Ramos (cell line): ENCODE measurements around the gene KCNIP3.

Experiments used
- in situ Hi-C: fragments of 300-500 bp; cut with MboI; formaldehyde crosslinking; loops from one replicate; pipeline ENCODE4 v1.14.3; 2022; ENCODE audit warnings: low sequenced_read_pairs; ENCODE audit not compliant: unreplicated experiment

KCNIP3 gene

GRCh38 chr2:95344656-95345055 is 47.5 kb downstream of the KCNIP3 start:
- in situ Hi-C loops, result no loop called here

DNA sequence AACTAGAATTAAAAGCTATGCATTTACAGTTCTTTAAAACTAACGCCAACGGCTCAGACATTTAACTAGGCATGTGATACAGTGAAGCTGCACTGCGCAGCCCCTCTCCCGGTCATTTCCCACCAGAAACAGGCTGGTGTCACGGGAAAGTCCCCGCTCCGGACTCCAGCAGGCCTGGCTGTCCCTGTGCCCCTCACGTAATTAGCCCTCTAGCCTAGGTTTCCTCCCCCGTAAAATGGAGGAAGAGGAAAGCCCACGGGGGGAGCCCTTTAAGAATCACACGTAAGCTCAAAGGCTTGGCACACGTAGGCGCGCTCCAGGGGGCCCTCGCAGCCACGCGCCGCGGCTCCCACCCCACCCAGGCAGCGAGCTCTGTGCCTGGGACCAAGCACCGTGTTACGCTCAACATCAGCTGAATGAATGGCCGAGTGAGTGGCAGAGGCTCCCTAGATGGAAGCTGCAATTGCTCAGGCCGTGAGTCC is 48.0 kb downstream of the KCNIP3 start:
- in situ Hi-C loops, result no loop called here

- in situ Hi-C loops, result no loop called here
Measured at GRCh38 chr2:95345563-95346230, 48.5 kb downstream of the KCNIP3 start.

DNA sequence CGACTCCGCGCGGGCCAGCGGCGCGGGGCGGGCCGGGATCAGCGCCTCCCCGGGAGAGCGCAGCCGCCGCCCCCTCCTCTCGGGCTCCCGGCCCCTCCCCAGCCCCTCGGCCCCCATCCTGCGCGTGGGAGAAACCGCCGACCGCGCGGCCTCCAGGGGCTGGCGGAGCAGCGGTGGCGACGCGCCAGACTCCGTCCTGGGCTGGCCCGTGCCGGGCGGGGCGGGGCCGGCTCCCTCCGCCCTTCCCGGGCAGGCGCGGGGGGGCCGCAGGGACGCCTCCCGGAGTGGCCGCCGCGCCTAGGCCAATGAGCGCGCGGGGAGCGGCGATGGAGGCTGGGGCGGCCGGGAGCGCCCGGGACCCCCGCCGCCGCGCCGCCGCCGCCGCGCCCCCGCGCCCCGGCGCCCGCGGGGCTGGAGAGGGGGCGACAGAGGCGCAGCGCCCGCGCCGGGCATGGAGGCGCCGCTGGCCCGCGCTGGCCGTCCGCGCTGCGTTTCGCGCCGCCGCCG is 49.1 kb downstream of the KCNIP3 start:
- in situ Hi-C loops, result no loop called here

- in situ Hi-C loops, result no loop called here
Measured at GRCh38 chr2:95346738-95347671, 49.9 kb downstream of the KCNIP3 start.

DNA sequence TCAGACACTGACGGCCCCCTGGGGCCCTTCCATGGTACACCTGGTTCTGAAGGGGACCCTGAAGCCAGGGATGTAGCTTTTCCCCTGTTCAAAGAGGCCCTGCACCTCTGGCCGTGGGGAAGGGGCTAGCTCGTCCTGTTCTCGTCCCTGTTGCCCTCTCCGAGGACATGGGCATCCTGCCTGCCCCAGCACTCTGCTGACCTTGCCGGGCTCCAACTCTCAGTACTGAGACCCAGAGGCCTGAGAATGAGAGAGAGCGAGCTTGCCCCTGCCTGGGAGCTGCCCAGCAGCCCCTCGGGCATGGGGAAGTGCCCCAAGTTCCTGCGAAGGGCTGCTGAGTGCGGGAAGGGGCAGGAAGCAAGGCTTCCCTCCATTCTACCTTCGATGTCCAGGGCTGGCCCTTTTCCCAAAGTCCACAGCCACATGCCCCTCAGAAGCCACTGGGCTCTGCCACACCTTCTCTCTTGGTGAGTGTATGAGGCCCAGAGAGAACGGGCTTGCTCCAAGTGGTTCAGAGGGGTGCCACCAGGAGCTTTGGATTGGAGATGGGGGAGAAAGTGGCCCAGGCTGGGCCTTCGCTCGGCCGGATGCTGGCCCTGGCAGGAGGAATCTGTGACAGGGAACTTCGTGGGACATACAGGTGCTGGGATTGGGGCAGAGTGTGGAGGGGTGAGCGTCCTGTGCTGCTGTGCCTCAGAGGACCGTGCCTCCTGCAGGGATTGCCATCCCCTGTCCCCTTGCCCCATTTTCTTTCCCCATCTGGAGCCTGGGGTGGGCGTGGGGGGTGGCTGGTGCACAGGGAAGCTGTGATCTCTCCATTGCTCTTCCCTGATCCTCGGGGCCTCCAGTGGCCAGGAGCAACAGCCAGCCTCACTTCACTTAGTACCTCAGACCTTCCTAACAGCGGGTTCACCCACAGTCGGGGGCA is 50.8 kb downstream of the KCNIP3 start:
- in situ Hi-C loops, result no loop called here

DNA sequence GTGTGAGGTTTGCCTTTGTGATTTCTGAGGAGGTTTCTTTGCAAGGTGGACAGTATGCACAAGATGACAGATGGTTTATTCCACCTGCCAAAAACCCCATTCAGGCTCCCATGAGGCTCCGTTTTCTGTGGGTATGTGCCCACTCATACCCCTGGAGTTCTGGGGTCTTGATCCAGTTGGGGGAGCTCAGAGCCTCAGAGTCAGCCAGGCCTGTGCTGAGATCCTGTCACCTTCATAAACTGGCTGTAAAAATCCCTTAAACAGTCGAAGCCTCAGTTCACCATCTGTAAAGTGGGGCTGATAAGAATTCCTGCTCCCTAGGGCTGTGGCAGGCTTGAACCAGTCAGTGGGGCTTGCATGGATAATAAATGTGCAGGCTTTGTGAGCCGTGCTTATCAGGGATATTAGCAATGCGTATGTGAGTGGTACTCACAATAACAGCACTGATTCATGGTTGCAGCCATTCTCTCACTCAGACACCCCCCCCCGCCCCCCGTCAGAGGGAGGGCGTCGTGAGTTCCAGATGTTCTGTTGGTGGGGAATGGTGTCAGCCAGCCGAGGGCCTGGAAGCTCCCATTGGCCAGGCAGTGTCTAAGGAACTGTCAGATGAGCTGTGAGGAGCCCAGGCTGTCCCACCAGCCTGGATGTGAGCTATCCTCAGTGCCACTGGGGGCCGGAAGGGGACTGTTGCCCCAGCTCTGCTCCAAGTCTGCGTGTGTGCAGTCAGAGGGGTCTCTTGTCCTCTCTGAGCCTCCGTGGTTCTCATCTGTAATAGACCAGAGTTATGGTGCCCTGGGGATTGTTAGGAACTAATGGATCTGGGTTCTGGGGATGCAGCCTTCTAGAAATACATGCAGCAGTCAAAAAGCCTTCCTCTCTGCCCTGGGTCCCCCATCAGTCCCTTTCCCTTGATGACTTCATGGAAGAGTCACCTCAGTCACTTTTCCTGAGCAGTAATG is 51.7 kb downstream of the KCNIP3 start:
- in situ Hi-C loops, result no loop called here

- in situ Hi-C loops, result no loop called here
Measured at GRCh38 chr2:95349568-95350322, 52.6 kb downstream of the KCNIP3 start.

GRCh38 chr2:95350368-95350767 is 53.2 kb downstream of the KCNIP3 start:
- in situ Hi-C loops, result no loop called here

DNA sequence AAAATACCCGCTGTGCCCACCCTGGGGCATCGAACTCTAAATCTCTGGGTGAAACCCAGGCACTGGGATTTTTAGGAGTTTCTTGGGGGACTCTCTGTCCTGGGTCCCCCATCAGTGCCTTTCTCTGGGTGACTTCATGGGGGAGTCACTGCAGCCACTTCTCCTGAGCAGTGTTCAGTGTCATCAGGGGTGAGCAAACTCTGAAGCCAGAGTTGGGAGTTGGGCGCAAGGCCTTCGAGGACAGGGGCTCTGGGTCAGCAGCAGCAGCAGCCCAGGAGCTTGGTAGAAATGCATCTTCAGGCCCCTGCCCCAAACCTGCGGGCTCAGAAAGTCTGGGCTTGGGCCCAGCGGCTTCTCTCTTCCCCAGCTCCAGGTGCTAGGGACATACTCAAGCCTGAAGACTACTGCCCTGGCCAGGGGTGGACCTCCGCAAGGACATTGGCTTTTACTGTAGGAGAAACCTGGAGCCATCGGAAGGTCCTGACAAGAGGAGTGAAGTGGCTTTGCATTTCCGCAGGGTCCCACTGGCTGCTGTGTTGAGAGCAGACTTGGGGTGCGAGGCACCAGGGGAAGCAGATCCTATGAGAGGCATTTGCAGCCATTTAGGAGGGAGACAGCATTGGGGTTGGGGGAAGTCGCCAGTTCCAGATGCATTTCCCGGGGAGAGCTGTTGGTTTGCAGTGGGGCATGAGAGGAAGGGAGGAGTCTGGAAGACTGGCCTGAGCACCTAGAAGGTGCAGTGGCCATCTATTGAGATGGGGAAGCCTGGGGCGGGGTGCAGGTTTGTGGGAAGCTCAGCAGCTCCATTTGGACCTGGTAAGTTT is 53.8 kb downstream of the KCNIP3 start:
- in situ Hi-C loops, result no loop called here

- in situ Hi-C loops, result no loop called here
Measured at GRCh38 chr2:95351598-95351915, 54.4 kb downstream of the KCNIP3 start.

- in situ Hi-C loops, result no loop called here
Measured at GRCh38 chr2:95352310-95353054, 55.3 kb downstream of the KCNIP3 start.

GRCh38 chr2:95353055-95353575 is 56.0 kb downstream of the KCNIP3 start:
- in situ Hi-C loops, result no loop called here

- in situ Hi-C loops, result no loop called here
Measured at GRCh38 chr2:95353613-95354468, 56.7 kb downstream of the KCNIP3 start.

- in situ Hi-C loops, result no loop called here
Measured at GRCh38 chr2:95354469-95354901, 57.3 kb downstream of the KCNIP3 start.

- in situ Hi-C loops, result no loop called here
Measured at GRCh38 chr2:95354925-95355324, 57.8 kb downstream of the KCNIP3 start.
